HepG2 (cell line): ENCODE results near the gene IGFL1. TPM values are rescaled to one million over a fixed set of nuclear protein-coding genes. Genes with fewer than 3 reads are reported as not detected.

Experiments
- BRF2 ChIP-seq: sonication (generic); formaldehyde crosslinking; IDR thresholded peaks from 2 replicates; pipeline ENCODE4 v1.8.1; 2022; ENCODE audit warnings: mild to moderate bottlenecking, missing genetic modification reagents
- HDAC2 ChIP-seq: sonication (generic); formaldehyde crosslinking; IDR thresholded peaks from 2 replicates; pipeline ENCODE4 v1.4.0; 2020; ENCODE audit warnings: missing genetic modification reagents
- NCOA5 ChIP-seq: sonication (generic); formaldehyde crosslinking; IDR thresholded peaks from 2 replicates; pipeline ENCODE4 v1.4.0; 2020; ENCODE audit warnings: missing genetic modification reagents
- PAX8 ChIP-seq: sonication (generic); formaldehyde crosslinking; IDR thresholded peaks from 2 replicates; pipeline ENCODE4 v1.8.0; 2022; ENCODE audit warnings: mild to moderate bottlenecking, missing genetic modification reagents, borderline replicate concordance
- SALL1 ChIP-seq: sonication (generic); formaldehyde crosslinking; IDR thresholded peaks from 2 replicates; pipeline ENCODE4 v1.8.0; 2022; ENCODE audit warnings: mild to moderate bottlenecking, missing genetic modification reagents
- ZBTB21 ChIP-seq: sonication (generic); formaldehyde crosslinking; IDR thresholded peaks from 2 replicates; pipeline ENCODE4 v1.4.0; 2020; ENCODE audit warnings: missing genetic modification reagents
- ZNF350 ChIP-seq: sonication (generic); formaldehyde crosslinking; IDR thresholded peaks from 2 replicates; pipeline ENCODE4 v1.4.0; 2020; ENCODE audit warnings: mild to moderate bottlenecking, low read depth, missing genetic modification reagents, borderline replicate concordance
- ZNF362 ChIP-seq: sonication (generic); formaldehyde crosslinking; IDR thresholded peaks from 2 replicates; pipeline ENCODE4 v1.4.0; 2020; ENCODE audit warnings: missing genetic modification reagents, mild to moderate bottlenecking, borderline replicate concordance
- ZNF382 ChIP-seq: sonication (generic); formaldehyde crosslinking; IDR thresholded peaks from 2 replicates; pipeline ENCODE4 v1.5.0; 2020; ENCODE audit warnings: missing genetic modification reagents, mild to moderate bottlenecking, borderline replicate concordance
- ZNF616 ChIP-seq: sonication (generic); formaldehyde crosslinking; IDR thresholded peaks from 2 replicates; pipeline ENCODE4 v1.5.0; 2020; ENCODE audit warnings: low read depth, mild to moderate bottlenecking, missing genetic modification reagents
- polyA plus RNA-seq, 8 experiments: library from polyadenylated mRNA; depleted of rRNA in 3 of 8; stranded (reverse) in 7 of 8; unstranded in 1 of 8; fragments of >200 nt; fragmentation: Illumina TruSeq in 4 of 8; extraction: Trizol in 4 of 8; gene quantifications; 2 replicates each; pipeline versions ENCODE4 v1.2.1 to v1.2.3, GENCODE V29; 2011 to 2016; ENCODE audit warnings: low read depth in 4 of 8, missing spikeins in 1 of 8, mixed read lengths in 1 of 8; ENCODE audit not compliant: insufficient read depth in 1 of 8
- total RNA-seq, 5 experiments: library from RNA; depleted of rRNA; stranded (reverse); fragments of >200 nt; fragmentation: Illumina TruSeq; extraction: Trizol; gene quantifications; 2 replicates each; pipeline ENCODE4 v1.2.3, GENCODE V29; 2016; ENCODE audit warnings: low read depth in 1 of 5
- TF ChIP-seq, protein P1 (sequence below): sonication (generic); formaldehyde crosslinking; IDR thresholded peaks from 2 replicates; pipeline ENCODE4 v1.4.0; 2020; ENCODE audit warnings: missing genetic modification reagents, borderline replicate concordance
- TF ChIP-seq, protein P2 (sequence below): sonication (generic); formaldehyde crosslinking; IDR thresholded peaks from 2 replicates; pipeline ENCODE4 v1.5.0; 2020; ENCODE audit warnings: mild to moderate bottlenecking, missing genetic modification reagents

IGFL1 gene
- total and polyA plus RNA-seq, 2 of the 13 experiments (the other 11 are each of a cell fraction or from before 2014, with no cell fraction given): not detected

- TF ChIP-seq, protein P1, sequence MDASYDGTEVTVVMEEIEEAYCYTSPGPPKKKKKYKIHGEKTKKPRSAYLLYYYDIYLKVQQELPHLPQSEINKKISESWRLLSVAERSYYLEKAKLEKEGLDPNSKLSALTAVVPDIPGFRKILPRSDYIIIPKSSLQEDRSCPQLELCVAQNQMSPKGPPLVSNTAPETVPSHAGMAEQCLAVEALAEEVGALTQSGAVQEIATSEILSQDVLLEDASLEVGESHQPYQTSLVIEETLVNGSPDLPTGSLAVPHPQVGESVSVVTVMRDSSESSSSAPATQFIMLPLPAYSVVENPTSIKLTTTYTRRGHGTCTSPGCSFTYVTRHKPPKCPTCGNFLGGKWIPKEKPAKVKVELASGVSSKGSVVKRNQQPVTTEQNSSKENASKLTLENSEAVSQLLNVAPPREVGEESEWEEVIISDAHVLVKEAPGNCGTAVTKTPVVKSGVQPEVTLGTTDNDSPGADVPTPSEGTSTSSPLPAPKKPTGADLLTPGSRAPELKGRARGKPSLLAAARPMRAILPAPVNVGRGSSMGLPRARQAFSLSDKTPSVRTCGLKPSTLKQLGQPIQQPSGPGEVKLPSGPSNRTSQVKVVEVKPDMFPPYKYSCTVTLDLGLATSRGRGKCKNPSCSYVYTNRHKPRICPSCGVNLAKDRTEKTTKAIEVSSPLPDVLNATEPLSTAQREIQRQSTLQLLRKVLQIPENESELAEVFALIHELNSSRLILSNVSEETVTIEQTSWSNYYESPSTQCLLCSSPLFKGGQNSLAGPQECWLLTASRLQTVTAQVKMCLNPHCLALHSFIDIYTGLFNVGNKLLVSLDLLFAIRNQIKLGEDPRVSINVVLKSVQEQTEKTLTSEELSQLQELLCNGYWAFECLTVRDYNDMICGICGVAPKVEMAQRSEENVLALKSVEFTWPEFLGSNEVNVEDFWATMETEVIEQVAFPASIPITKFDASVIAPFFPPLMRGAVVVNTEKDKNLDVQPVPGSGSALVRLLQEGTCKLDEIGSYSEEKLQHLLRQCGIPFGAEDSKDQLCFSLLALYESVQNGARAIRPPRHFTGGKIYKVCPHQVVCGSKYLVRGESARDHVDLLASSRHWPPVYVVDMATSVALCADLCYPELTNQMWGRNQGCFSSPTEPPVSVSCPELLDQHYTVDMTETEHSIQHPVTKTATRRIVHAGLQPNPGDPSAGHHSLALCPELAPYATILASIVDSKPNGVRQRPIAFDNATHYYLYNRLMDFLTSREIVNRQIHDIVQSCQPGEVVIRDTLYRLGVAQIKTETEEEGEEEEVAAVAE: no peak
- TF ChIP-seq ZBTB21 (CRISPR knock-in tag): no peak
- no peak for TF ChIP-seq SALL1 (CRISPR knock-in tag)
- TF ChIP-seq ZNF350: no peak
- TF ChIP-seq BRF2 (CRISPR knock-in tag): no peak
- TF ChIP-seq, protein P2, sequence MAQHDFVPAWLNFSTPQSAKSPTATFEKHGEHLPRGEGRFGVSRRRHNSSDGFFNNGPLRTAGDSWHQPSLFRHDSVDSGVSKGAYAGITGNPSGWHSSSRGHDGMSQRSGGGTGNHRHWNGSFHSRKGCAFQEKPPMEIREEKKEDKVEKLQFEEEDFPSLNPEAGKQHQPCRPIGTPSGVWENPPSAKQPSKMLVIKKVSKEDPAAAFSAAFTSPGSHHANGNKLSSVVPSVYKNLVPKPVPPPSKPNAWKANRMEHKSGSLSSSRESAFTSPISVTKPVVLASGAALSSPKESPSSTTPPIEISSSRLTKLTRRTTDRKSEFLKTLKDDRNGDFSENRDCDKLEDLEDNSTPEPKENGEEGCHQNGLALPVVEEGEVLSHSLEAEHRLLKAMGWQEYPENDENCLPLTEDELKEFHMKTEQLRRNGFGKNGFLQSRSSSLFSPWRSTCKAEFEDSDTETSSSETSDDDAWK (CRISPR knock-in tag): no peak
- no peak for TF ChIP-seq PAX8 (CRISPR knock-in tag)
- TF ChIP-seq ZNF382 (CRISPR knock-in tag): no peak
- TF ChIP-seq ZNF616 (CRISPR knock-in tag): no peak
- no peak for TF ChIP-seq HDAC2 (CRISPR knock-in tag)
- TF ChIP-seq NCOA5: no peak
- no peak for TF ChIP-seq ZNF362 (CRISPR knock-in tag)
- TF ChIP-seq, all 625 proteins: peak for 0
Measured at GRCh38 chr19:46232468-46232867, 2.9 kb downstream of the IGFL1 start (continued).
